ENCODE data around the gene NUP107.

Gene NUP107

GRCh38 chr12:68646484-68646883 lies 40.3 kb upstream of the NUP107 start:
- DNase-seq (ENCODE audit: extremely low spot score), result no peak
- CTCF ChIA-PET, result no interaction called here
- POLR2A ChIA-PET, result no interaction called here
- TF ChIP-seq CTCF (IDR thresholded peaks at IDR 0.05; ENCODE audit: control extremely low read depth, extremely low read depth, low read depth, missing control alignments), result no peak

GRCh38 chr12:68647507-68647906 lies 39.3 kb upstream of the NUP107 start:
- TF ChIP-seq CTCF (IDR thresholded peaks at IDR 0.05; ENCODE audit: control extremely low read depth, extremely low read depth, low read depth, missing control alignments), result no peak
- POLR2A ChIA-PET, result interaction anchor here (0.7 to 0.8 kb wide), 2 partner anchors 11 to 277 kb away, joined by 3 read pairs; no protein-coding TSS in a partner anchor
- DNase-seq (ENCODE audit: extremely low spot score), result no peak
- CTCF ChIA-PET, result no interaction called here

DNA sequence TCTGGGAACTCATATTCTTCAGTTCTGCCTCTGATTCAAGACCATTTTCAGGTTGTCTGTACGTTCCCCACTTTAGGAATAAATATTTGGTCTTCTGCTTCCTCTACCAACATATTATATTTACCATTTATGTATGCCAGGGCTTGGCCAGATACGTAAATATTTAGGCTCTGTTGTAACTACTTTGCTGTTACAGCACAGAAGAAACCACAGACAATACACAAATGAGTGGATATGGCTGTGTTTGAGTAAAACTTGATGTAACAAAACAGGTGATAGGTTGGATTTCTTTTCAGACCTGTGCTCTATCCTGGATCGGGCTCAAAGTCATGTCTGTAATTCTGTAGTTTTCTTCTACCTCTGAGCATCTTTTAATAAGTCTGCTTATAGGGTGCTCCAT lies 38.6 kb upstream of the NUP107 start:
- no peak for TF ChIP-seq CTCF (IDR thresholded peaks at IDR 0.05; ENCODE audit: control extremely low read depth, extremely low read depth, low read depth, missing control alignments)
- CTCF ChIA-PET, result no interaction called here
- no peak for DNase-seq (ENCODE audit: extremely low spot score)
- POLR2A ChIA-PET, result interaction anchor here (0.7 to 0.8 kb wide), 3 partner anchors 12 to 283 kb away, joined by 3 to 4 read pairs (median 3); no protein-coding TSS in a partner anchor

GRCh38 chr12:68665016-68665569 lies 21.7 kb upstream of the NUP107 start:
- DNase-seq (ENCODE audit: extremely low spot score), result no peak
- ChIA-PET POLR2A (no interaction called here), CTCF (interaction anchor here (1.3 to 2.3 kb wide), 3 partner anchors 16 to 330 kb away, joined by 3 to 7 read pairs (median 7); no protein-coding TSS in a partner anchor)

DNA sequence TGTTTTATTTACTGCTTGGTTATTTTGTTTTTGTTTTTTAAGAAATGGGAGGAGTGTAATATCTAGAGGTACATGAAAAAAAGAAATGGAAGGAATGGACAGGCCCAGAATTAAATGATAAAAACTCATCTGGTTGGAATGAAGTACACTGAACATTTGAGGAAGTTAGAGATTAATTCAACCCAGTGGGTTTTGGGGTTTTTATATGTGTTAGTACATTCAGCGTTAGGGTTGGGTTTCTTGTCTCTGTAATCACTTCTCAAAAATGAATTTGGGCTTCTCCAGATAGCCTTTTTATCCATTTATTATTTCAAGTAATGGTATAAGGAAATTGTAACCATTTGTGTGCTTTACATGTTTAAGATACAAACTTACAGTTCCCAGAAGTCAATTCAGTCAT lies 19.5 kb upstream of the NUP107 start:
- TF ChIP-seq CTCF (IDR thresholded peaks at IDR 0.05; ENCODE audit: control extremely low read depth, extremely low read depth, low read depth, missing control alignments), result no peak
- ChIA-PET POLR2A (no interaction called here), CTCF (interaction anchor here (2.9 kb wide), 1 partner anchor 11 kb away, joined by 11 read pairs; no protein-coding TSS in a partner anchor)
- no peak for DNase-seq (ENCODE audit: extremely low spot score)

More at GRCh38 chr12:68665016-68665569, 21.7 kb upstream of the NUP107 start:
- TF ChIP-seq CTCF (IDR thresholded peaks at IDR 0.05; ENCODE audit: control extremely low read depth, extremely low read depth, low read depth, missing control alignments), result no peak

DNA sequence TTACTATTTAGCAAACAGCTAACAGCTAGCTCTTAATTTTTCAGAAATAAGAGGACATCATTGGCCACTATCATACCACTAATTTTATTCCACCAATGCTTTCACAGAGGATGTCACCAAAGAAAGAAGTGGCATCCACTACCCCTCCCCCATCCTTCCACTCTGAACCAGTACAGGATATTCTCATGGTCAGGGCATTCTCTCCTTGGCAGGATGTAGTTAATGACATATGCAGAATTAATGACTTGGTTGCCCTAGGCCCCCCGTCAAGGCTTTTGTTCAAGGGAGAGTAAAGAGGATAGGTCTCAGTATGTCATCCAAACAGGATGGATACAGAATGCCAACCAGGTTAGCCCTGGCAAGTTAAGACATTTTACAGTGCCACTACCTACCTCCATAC lies 18.9 kb upstream of the NUP107 start:
- ChIA-PET CTCF (interaction anchor here (1.0 to 2.9 kb wide), 2 partner anchors 11 to 28 kb away, joined by 3 to 11 read pairs; no protein-coding TSS in a partner anchor), POLR2A (no interaction called here)
- DNase-seq (ENCODE audit: extremely low spot score), result no peak
- no peak for TF ChIP-seq CTCF (IDR thresholded peaks at IDR 0.05; ENCODE audit: control extremely low read depth, extremely low read depth, low read depth, missing control alignments)

Data from GM10248 (cell line).